Calu3 (cell line): ENCODE measurements around the gene VGLL4. TPM values are rescaled to one million over a fixed set of nuclear protein-coding genes. Genes with fewer than 3 reads are reported as not detected.

ENCODE experiments used
- BruUV-seq: library from RNA; stranded (reverse); fragments of 400-500 nt; replicated peaks from 2 replicates; lab custom pipeline; 2021; lab: Mats Ljungman, UMichigan
- CTCF ChIA-PET: fragments of 300-600 bp; sonication (Branson Sonifier 250); formaldehyde crosslinking; loops from one replicate; lab custom pipeline; 2022; ENCODE audit warnings: antibody characterized with exemption; lab: Charles Lee
- DNase-seq: peaks from one replicate; pipeline ENCODE4 v3.0.0; 2022
- H3K27ac Mint-ChIP-seq: one replicate; pipeline ENCODE4 v1.8.0; 2022; ENCODE audit warnings: mixed read lengths; ENCODE audit not compliant: unreplicated experiment
- H3K27me3 Mint-ChIP-seq: one replicate; pipeline ENCODE4 v1.8.0; 2022; ENCODE audit warnings: mixed read lengths; ENCODE audit not compliant: unreplicated experiment
- H3K36me3 Mint-ChIP-seq: one replicate; pipeline ENCODE4 v1.8.0; 2022; ENCODE audit warnings: mild to moderate bottlenecking, moderate library complexity, mixed read lengths; ENCODE audit not compliant: insufficient read depth, unreplicated experiment
- H3K4me1 Mint-ChIP-seq: one replicate; pipeline ENCODE4 v1.8.0; 2022; ENCODE audit warnings: mild to moderate bottlenecking, low read depth, mixed read lengths; ENCODE audit not compliant: unreplicated experiment
- H3K4me3 Mint-ChIP-seq: one replicate; pipeline ENCODE4 v1.8.0; 2022; ENCODE audit warnings: mild to moderate bottlenecking, low read depth, moderate library complexity, mixed read lengths; ENCODE audit not compliant: unreplicated experiment
- H3K9me3 Mint-ChIP-seq: one replicate; pipeline ENCODE4 v1.8.0; 2022; ENCODE audit warnings: low read depth, mixed read lengths; ENCODE audit not compliant: unreplicated experiment
- CTCF ChIP-seq: fragments of 200-600 bp; IDR thresholded peaks from one replicate; pipeline ENCODE4 v1.8.0; 2022; ENCODE audit warnings: antibody characterized with exemption; ENCODE audit not compliant: unreplicated experiment
- intact Hi-C: fragments of 100-400 bp; cut with micrococcal nuclease; formaldehyde crosslinking; loops from one replicate; pipeline ENCODE4 v1.10.0; 2022; ENCODE audit not compliant: unreplicated experiment
- total RNA-seq: library from RNA; stranded (reverse); gene quantifications from 2 replicates; pipeline ENCODE4 v1.2.3, GENCODE V29; 2022

Gene VGLL4
- total RNA-seq, 1 experiment from 2014 or later: 51.3 TPM

DNA sequence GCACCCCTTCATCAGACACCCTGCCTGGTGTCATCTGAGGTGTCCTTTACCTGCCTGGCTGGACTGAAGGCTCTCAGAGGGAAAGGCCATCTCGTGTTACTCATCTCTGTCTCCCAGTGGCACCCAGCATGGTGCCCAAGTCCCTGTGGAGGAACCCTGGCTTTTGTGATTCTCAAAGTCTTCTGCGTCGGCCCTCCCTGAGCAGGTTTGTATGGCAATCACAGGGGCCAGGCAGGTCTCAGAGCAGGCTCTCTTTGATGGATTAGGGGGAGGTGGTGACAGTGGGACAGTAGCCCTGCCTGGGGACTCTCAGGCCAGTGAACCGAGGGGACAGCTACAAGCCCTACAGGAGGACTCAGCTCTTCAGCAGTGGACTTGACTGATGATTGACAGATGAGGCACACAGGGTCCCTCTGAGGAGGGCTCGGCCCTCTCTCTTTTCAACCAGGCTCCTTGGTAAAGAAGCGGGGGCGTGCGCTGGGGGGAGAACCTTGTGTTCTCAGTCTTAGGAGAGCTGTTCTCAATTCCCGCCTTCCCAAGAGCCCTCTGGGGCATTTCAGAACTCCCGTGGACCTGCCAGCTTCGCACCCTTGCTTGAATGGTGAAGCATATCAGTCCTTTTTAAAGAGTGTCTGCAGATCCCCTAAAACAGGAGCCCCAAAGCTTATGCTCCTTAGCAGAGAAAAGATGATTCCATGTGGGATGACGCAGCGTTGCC is 108.3 kb downstream of the VGLL4 start:
- H3K4me3 Mint-ChIP-seq: no peak overlapping the region
- CTCF ChIA-PET: interaction anchor here (1.1 kb wide), 1 partner anchor 15 kb away, joined by 3 read pairs; no protein-coding TSS in a partner anchor
- no peaks in the 10 kb centered on the region for H3K36me3 Mint-ChIP-seq
- DNase-seq: no peak
- no TSS peak for BruUV-seq
- H3K27ac Mint-ChIP-seq: no peak overlapping the region
- H3K9me3 Mint-ChIP-seq: no peaks in the 10 kb centered on the region
- intact Hi-C loops: no loop called here
- TF ChIP-seq CTCF: no peak
- H3K27me3 Mint-ChIP-seq: no peaks in the 10 kb centered on the region
- no peaks in the 10 kb centered on the region for H3K4me1 Mint-ChIP-seq

GRCh38 chr3:11534793-11535101 is 109.0 kb downstream of the VGLL4 start:
- Mint-ChIP-seq H3K4me1 (no peaks in the 10 kb centered on the region), H3K4me3 (no peak overlapping the region), H3K9me3 (no peaks in the 10 kb centered on the region), H3K27ac (no peak overlapping the region), H3K36me3 (no peaks in the 10 kb centered on the region), H3K27me3 (no peaks in the 10 kb centered on the region)
- DNase-seq: no peak
- intact Hi-C loops: no loop called here
- CTCF ChIA-PET: interaction anchor here (0.5 to 1.1 kb wide), 2 partner anchors 16 to 264 kb away, joined by 3 read pairs; no protein-coding TSS in a partner anchor
- BruUV-seq: no TSS peak
- TF ChIP-seq CTCF: no peak

DNA sequence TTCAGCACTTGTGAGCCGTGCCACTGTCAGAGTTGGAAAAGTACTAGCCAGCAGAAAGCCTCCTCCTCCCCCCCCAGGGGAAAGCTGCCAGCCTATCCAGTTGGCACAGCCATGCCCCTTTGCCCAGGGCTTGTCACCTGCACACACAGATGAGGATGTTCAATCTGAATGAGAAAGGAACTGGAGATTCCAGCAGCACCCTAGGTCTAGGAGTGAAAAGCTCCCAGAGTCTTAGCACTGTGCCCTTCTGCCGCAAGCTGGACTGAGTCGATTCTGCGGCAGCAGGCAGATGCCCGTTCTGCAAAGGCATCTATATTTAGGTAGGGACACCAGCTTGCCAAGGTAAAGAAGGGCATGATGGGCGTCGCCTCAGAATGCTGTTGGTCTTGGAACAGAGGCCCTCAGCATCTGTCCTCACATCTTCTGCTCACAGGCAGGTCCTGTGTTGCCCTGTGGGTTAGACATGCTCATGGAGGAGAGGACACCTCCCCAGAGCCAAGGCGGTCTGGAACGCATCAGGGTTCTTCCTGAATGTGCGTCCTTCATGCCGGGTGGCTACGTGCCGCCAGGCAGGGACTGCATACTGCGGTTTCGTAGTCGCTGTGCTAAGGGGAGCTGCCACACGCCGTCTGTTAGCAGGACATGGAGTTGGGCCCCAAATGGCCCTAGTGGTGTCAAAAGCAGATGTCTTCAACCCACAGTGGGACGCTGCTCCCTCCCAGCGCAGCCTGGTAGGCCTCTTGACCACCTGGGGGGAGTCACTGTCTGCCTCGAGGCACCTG is 109.5 kb downstream of the VGLL4 start:
- Mint-ChIP-seq H3K4me1 (no peaks in the 10 kb centered on the region), H3K4me3 (no peak overlapping the region), H3K27me3 (no peaks in the 10 kb centered on the region), H3K9me3 (no peaks in the 10 kb centered on the region), H3K27ac (no peak overlapping the region), H3K36me3 (no peaks in the 10 kb centered on the region)
- intact Hi-C loops: no loop called here
- no peak for DNase-seq
- no peak for TF ChIP-seq CTCF
- no TSS peak for BruUV-seq
- CTCF ChIA-PET: interaction anchor here (0.5 to 1.1 kb wide), 2 partner anchors 17 to 264 kb away, joined by 3 read pairs; no protein-coding TSS in a partner anchor

DNA sequence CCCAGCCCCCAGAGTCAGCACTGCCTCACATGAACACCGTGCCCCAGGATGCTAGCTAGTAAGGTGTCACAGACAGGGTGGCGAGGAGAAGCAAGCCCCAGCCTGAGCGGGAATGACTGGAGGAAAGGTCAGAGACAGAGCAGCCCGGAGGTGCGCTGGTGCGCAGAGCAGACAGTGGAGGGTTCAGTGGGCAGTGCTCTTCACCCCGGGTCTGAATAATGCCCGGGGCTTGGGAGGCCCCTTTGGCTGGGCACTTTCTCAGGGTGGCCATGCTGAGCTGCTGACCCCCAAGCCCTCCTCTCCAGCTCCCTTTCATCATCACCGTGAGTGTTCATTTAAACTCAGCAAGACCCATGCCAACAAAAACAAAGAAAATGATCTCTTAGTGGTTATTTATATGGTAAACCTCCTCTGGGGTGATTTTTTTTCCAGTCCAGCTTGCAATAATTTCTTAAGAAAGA is 110.8 kb downstream of the VGLL4 start:
- no peaks in the 10 kb centered on the region for H3K4me1 Mint-ChIP-seq
- no peak overlapping the region for H3K27ac Mint-ChIP-seq
- no peak for TF ChIP-seq CTCF
- no peak for DNase-seq
- intact Hi-C loops: no loop called here
- CTCF ChIA-PET: no interaction called here
- no peaks in the 10 kb centered on the region for H3K27me3 Mint-ChIP-seq
- no TSS peak for BruUV-seq
- H3K4me3 Mint-ChIP-seq: no peak overlapping the region
- H3K36me3 Mint-ChIP-seq: no peaks in the 10 kb centered on the region
- H3K9me3 Mint-ChIP-seq: no peaks in the 10 kb centered on the region
